ENCODE results near the gene ASXL1. TPM values are rescaled to one million over a fixed set of nuclear protein-coding genes. Genes with fewer than 3 reads are reported as not detected.

ASXL1 gene
- total and polyA plus RNA-seq, 2 experiments from 2014 or later, result 10.4 to 29.0 TPM

DNA sequence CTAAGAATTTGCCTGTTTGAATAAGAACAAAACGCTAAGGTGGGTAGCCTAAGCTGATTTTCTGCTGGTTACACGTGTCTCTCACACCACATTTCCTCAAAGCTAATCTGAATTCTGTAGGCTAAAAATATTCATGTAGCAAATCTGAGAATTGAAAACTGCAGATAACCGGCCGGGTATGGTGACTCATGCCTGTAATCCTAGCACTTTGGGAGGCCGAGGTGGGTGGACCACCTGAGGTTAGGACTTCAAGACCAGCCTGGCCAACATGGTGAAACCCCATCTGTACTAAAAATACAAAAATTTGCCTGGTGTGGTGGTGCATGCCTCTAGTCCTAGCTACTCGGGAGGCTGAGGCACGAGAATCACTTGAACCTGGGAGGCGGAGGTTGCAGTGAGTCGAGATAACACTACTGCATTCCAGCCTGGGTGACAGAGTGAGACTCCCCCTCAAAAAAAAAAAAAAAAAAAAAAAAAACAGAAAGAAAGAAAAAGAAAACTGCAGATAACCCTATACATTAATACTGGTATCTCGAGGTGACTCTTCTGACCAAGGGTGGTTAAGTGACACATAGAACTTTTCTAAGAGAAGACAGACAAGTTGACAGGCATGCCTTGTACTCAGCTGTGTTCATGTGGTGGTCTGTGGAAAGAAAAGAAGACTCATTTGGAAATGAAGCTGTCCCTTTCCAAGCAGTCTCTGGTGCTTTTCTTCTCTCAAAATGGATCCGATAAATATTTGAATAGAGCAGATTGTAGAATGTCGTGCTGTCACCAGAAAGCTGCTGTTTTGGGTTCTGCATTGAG, 24.7 kb upstream of the ASXL1 start:
- no peak overlapping the region for H3K4me3 Mint-ChIP-seq
- Histone ChIP-seq H3F3A (replicated peaks; ENCODE audit: low read depth) (no peaks in the 10 kb centered on the region), H2AFZ (no peak overlapping the region), H3K27ac (ENCODE audit: low read depth) (no peak overlapping the region), H3K27me3 (ENCODE audit: insufficient read depth) (no peaks in the 10 kb centered on the region), H3K79me2 (replicated peaks; ENCODE audit: insufficient read depth) (no peaks in the 10 kb centered on the region), H3K4me3 (no peak overlapping the region), H3K36me3 (ENCODE audit: insufficient read depth) (peaks cover 18% of the 10 kb centered on the region), H3K4me2 (no peak overlapping the region), H4K20me1 (replicated peaks; ENCODE audit: insufficient read depth) (peaks cover 4% of the 10 kb centered on the region), H3K4me1 (ENCODE audit: insufficient read depth) (no peaks in the 10 kb centered on the region), H3K9me2 (ENCODE audit: insufficient read depth) (0 out of 2 replicates have a peak, but pooled peaks cover 3% of the 10 kb centered on the region)
- no peaks in the 10 kb centered on the region for H3K36me3 Mint-ChIP-seq (ENCODE audit: low read depth)
- ATAC-seq (no peak), DNase-seq (ENCODE audit: low spot score) (no peak)
- no peaks in the 10 kb centered on the region for H3K4me1 Mint-ChIP-seq
- TF ChIP-seq, protein P1, sequence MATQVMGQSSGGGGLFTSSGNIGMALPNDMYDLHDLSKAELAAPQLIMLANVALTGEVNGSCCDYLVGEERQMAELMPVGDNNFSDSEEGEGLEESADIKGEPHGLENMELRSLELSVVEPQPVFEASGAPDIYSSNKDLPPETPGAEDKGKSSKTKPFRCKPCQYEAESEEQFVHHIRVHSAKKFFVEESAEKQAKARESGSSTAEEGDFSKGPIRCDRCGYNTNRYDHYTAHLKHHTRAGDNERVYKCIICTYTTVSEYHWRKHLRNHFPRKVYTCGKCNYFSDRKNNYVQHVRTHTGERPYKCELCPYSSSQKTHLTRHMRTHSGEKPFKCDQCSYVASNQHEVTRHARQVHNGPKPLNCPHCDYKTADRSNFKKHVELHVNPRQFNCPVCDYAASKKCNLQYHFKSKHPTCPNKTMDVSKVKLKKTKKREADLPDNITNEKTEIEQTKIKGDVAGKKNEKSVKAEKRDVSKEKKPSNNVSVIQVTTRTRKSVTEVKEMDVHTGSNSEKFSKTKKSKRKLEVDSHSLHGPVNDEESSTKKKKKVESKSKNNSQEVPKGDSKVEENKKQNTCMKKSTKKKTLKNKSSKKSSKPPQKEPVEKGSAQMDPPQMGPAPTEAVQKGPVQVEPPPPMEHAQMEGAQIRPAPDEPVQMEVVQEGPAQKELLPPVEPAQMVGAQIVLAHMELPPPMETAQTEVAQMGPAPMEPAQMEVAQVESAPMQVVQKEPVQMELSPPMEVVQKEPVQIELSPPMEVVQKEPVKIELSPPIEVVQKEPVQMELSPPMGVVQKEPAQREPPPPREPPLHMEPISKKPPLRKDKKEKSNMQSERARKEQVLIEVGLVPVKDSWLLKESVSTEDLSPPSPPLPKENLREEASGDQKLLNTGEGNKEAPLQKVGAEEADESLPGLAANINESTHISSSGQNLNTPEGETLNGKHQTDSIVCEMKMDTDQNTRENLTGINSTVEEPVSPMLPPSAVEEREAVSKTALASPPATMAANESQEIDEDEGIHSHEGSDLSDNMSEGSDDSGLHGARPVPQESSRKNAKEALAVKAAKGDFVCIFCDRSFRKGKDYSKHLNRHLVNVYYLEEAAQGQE (IDR thresholded peaks at IDR 0.05; ENCODE audit: unreplicated experiment), result no peak
- TF ChIP-seq, protein P2, sequence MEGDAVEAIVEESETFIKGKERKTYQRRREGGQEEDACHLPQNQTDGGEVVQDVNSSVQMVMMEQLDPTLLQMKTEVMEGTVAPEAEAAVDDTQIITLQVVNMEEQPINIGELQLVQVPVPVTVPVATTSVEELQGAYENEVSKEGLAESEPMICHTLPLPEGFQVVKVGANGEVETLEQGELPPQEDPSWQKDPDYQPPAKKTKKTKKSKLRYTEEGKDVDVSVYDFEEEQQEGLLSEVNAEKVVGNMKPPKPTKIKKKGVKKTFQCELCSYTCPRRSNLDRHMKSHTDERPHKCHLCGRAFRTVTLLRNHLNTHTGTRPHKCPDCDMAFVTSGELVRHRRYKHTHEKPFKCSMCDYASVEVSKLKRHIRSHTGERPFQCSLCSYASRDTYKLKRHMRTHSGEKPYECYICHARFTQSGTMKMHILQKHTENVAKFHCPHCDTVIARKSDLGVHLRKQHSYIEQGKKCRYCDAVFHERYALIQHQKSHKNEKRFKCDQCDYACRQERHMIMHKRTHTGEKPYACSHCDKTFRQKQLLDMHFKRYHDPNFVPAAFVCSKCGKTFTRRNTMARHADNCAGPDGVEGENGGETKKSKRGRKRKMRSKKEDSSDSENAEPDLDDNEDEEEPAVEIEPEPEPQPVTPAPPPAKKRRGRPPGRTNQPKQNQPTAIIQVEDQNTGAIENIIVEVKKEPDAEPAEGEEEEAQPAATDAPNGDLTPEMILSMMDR (conservative IDR thresholded peaks at IDR 0.05; ENCODE audit: low read depth in 2 of 2), result no peak
- TF ChIP-seq JUNB (IDR thresholded peaks at IDR 0.05; ENCODE audit: unreplicated experiment) (no peak), STAT1 (IDR thresholded peaks at IDR 0.05; ENCODE audit: unreplicated experiment) (no peak)
- peaks cover 5% of the 10 kb centered on the region for H3K27me3 Mint-ChIP-seq (ENCODE audit: insufficient read depth, low read depth, poor library complexity)
- no peak overlapping the region for H3K27ac Mint-ChIP-seq
- H3K9me3 Mint-ChIP-seq, result no peaks in the 10 kb centered on the region

- Histone ChIP-seq H3K27me3 (ENCODE audit: insufficient read depth) (no peaks in the 10 kb centered on the region), H3K4me2 (no peak overlapping the region), H4K20me1 (replicated peaks; ENCODE audit: insufficient read depth) (peaks cover 4% of the 10 kb centered on the region), H3K79me2 (replicated peaks; ENCODE audit: insufficient read depth) (no peaks in the 10 kb centered on the region), H3K27ac (ENCODE audit: low read depth) (no peak overlapping the region), H2AFZ (no peak overlapping the region), H3K4me3 (no peak overlapping the region), H3K9me2 (ENCODE audit: insufficient read depth) (0 out of 2 replicates have a peak, but pooled peaks cover 3% of the 10 kb centered on the region), H3F3A (replicated peaks; ENCODE audit: low read depth) (no peaks in the 10 kb centered on the region), H3K36me3 (ENCODE audit: insufficient read depth) (peaks cover 18% of the 10 kb centered on the region), H3K4me1 (ENCODE audit: insufficient read depth) (peaks cover 8% of the 10 kb centered on the region; the same call in 1 of the 2 replicates)
- Mint-ChIP-seq H3K36me3 (ENCODE audit: low read depth) (no peaks in the 10 kb centered on the region), H3K27ac (no peak overlapping the region), H3K4me1 (peaks cover 5% of the 10 kb centered on the region), H3K27me3 (ENCODE audit: insufficient read depth, low read depth, poor library complexity) (peaks cover 7% of the 10 kb centered on the region), H3K9me3 (no peaks in the 10 kb centered on the region), H3K4me3 (no peak overlapping the region)
- DNase-seq (ENCODE audit: low spot score) (no peak), ATAC-seq (no peak)
- no peak for TF ChIP-seq ZNF114 (CRISPR knock-in tag; IDR thresholded peaks at IDR 0.05)
- TF ChIP-seq, protein P2 (conservative IDR thresholded peaks at IDR 0.05; ENCODE audit: low read depth in 2 of 2), result no peak
These were observed 23.9 kb upstream of the ASXL1 start for GRCh38 chr20:32333988-32334885.

All from GM23338 (cell line).